BJ (cell line): ENCODE measurements around the gene TMEM200C. TPM values are rescaled to one million over a fixed set of nuclear protein-coding genes. Genes with fewer than 3 reads are reported as not detected.

ENCODE experiments used
- CTCF ChIA-PET: fragments of 350-600 bp; formaldehyde crosslinking; extraction: SDS; loops from one replicate; lab custom pipeline; 2021; ENCODE audit warnings: antibody characterized with exemption, inconsistent platforms; lab: Yijun Ruan, JAX
- POLR2A ChIA-PET: fragments of 300-600 bp; sonication (Branson Sonifier 250); formaldehyde crosslinking; extraction: SDS; loops from one replicate; lab custom pipeline; 2021; ENCODE audit warnings: antibody characterized with exemption; lab: Charles Lee
- DNase-seq: peaks from one replicate; pipeline ENCODE4 v3.0.0-alpha.2; 2011; ENCODE audit warnings: low read depth
- H3K27me3 ChIP-seq: 2 replicates; pipeline ENCODE4 v1.6.0; 2011; ENCODE audit warnings: low read length; ENCODE audit not compliant: control insufficient read depth, insufficient read depth
- H3K36me3 ChIP-seq: 2 replicates; pipeline ENCODE4 v1.5.1; 2011; ENCODE audit warnings: low read length; ENCODE audit not compliant: control insufficient read depth, insufficient read depth
- H3K4me3 ChIP-seq: 2 replicates; pipeline ENCODE4 v1.5.1; 2011; ENCODE audit warnings: low read depth, mild to moderate bottlenecking, control low read depth, low read length
- CTCF ChIP-seq: IDR thresholded peaks from 2 replicates; pipeline ENCODE4 v1.5.1; 2011; ENCODE audit warnings: low read depth, mild to moderate bottlenecking, control low read depth, inconsistent platforms, low read length, moderate library complexity; ENCODE audit not compliant: insufficient read depth
- polyA plus RNA-seq: library from polyadenylated mRNA; depleted of rRNA; stranded (reverse); fragments of >200 nt; gene quantifications from 2 replicates; pipeline ENCODE4 v1.2.3, GENCODE V29; 2011
- small RNA-seq: library from RNA; depleted of rRNA; stranded (forward); fragments of <200 nt; gene quantifications from one replicate; pipeline ENCODE3, GENCODE V24; 2012; ENCODE audit warnings: low replicate concordance, low read depth; ENCODE audit not compliant: insufficient read length

Gene TMEM200C
- polyA plus RNA-seq, 1 experiment: not detected

- no peak for DNase-seq
- Histone ChIP-seq H3K4me3 (no peak overlapping the region), H3K27me3 (no peaks in the 10 kb centered on the region), H3K36me3 (no peaks in the 10 kb centered on the region)
- no peak for TF ChIP-seq CTCF
- CTCF ChIA-PET: no interaction called here
- POLR2A ChIA-PET: no interaction called here
These were observed 55.3 kb downstream of the TMEM200C start for GRCh38 chr18:5840025-5840424.

- H3K36me3 ChIP-seq: no peaks in the 10 kb centered on the region
- no peak overlapping the region for H3K4me3 ChIP-seq
- no peak for TF ChIP-seq CTCF
- H3K27me3 ChIP-seq: no peaks in the 10 kb centered on the region
- DNase-seq: no peak
- POLR2A ChIA-PET: no interaction called here
- CTCF ChIA-PET: interaction anchor here (1.0 kb wide), 1 partner anchor 509 kb away, joined by 3 read pairs; no protein-coding TSS in a partner anchor
These were observed 56.2 kb downstream of the TMEM200C start for GRCh38 chr18:5839102-5839501.

Small RNA genes within 50 kb of the gene (small RNA-seq; reads per million reads assigned to genes)
- gene MIR3976: not detected
